C4-2B (cell line): ENCODE results near the gene TREML4.

Source experiments
- CTCF ChIP-seq: fragments of 450-650 bp; conservative IDR thresholded peaks from 2 replicates; pipeline ENCODE4 v1.5.1; 2017; ENCODE audit warnings: mild to moderate bottlenecking
- ZFX ChIP-seq: fragments of 450-650 bp; IDR thresholded peaks from 2 replicates; pipeline ENCODE4 v1.6.1; 2017

GRCh38 chr6:41204156-41204555 is 24.0 kb upstream of the TREML4 start:
- TF ChIP-seq CTCF (no peak), ZFX (no peak)
